DMS53 (cell line): ENCODE measurements around the gene SSB.
"Not testable (repeated sequence)": the region's sequence is repeated elsewhere in the genome, so short reads cannot be mapped to it uniquely, and the experiment has no call there.

ENCODE experiments used
- DNase-seq: peaks from one replicate; lab custom pipeline; 2025; lab: John Stamatoyannopoulos, UW

The SSB gene

DNA sequence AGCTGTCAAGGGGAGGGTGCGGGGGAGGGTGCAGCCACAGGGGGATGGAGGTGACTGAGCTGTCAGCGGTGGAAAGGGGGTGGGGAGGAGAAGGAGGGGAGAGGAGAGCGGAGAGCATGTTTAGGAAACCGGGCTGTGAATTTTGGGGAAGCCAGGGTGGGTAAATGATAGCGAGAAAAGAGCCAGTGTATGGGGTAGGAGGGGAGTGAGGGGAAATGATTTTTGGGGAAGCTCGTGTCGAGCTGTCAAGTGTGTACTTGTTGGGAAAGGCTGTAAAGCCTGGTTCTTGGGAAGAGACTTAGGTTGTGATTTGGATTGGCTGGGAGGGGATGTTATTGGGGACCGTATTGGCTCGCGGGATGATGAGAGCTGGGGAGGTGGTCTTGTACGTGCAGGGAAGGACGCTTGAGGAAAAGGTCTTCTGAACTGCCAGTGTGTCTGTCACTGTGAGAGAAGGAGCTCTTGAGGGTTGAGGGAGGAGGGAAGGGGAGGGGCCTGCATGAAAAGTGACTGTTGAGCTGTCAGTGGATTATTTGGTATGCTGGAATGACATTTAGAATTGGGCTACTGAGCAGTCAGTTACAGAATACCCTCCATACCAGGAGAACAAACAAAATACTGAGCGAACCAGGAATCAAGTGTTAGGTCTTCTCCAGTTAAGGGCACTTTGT, 29.6 kb downstream of the SSB start:
- DNase-seq = peak; percentile 67

DNA sequence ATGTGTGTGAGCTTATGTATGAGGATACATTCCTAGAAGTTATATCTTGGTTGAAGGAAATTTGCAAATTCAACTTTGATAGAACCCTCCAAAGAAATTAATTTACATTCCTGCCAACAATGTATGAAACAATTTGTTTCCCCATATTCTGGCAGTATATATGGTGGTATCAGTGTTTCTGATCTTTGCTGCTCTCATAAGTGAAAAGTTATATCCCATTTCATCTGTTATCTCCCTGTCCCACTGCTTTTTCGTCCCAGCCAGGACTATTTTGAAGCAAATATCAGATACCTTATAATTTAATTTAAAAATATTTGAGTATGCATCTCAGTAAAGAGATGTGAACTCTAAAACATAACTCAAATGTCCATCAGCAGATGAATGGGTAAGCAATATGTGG, 35.7 kb downstream of the SSB start:
- no peak for DNase-seq

DNA sequence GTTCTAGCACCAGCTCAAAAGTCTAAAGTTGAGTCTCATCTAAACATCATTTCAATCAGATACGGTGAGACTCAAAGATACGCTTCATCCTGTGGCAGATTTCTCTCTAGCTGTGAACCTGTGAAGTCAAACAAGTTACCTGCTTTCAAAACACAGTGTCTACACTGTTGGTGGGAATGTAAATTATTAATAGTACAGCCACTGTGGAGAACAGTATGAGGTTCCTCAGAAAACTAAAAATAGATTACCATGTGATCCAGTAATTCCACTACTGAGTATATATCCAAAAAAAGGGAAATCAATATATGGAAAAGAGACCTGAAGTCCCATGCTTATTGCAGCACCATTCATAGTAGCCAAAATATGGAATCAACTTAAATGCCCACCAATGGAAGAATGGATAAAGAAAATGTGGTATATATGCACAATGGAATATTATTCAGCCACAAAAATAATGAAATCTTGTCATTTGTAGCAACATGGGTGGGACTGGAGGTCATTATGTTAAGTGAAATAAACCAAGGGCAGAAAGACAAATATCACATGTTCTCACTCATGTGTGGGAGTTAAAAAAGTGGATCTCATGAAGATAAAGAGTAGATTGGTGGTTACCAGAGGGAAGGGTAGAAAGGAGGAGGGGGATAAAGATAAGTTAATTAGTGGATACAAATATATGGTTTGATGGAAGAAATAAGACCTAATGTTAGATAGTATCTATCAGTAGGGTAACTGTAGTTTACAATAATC, 40.2 kb downstream of the SSB start:
- DNase-seq = no peak

DNA sequence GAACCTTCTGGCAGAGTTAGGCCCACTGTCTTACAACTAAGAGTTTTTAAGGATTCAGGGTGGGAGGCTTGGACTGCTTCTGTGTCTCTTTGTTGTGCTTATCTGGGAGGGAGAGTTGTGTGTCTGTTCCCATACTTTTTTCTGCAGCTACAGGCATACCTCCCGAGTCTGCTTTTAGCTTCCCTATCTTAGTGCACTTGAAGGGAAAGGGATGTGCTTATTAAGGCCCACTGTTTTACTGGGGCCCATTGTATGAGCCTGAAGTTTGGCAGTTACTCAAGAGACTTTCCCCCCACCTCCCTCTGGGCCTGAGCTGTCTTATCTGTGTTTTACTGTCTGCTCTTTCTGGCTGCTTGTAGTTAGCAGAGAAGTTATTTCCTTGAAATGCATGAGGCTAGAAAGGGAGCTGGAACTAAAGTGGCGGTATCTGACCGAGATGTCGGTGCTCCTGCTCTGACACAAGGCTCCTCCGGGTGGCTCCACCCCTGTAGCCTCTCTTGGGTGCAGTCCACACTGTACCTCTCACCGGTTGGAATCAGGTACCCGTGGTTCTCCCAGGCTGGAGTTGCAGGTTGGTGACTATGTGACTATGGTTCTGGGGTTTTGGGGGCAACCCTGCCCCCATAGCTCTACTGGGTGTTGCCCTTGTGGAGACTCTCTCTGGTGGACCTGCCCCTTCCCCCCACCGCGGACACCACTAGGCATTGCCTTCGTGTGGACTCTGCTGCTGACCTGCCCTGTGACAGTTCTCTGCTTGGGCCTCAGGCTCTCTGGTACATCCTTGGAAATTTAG, 41.5 kb downstream of the SSB start:
- no peak for DNase-seq

DNA sequence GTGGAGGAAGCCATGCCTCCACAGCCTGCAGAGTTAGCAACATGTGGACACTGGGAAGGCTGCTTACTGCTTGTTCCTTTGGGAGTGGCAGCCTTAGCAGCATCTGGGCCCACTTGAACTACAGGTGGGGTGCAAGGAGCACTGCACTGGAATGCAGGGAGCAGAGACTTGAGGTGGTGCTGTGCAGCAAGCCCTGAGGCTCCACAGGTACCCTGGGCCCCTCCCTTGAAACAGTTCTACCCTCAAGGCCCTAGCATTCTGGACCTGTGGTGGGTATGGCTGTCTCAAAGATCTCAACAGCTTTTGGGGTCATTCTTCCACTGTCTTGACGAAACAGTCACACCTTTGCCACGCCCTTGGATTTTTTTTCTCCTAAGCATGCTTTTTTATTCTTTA, 42.1 kb downstream of the SSB start:
- no peak for DNase-seq

DNA sequence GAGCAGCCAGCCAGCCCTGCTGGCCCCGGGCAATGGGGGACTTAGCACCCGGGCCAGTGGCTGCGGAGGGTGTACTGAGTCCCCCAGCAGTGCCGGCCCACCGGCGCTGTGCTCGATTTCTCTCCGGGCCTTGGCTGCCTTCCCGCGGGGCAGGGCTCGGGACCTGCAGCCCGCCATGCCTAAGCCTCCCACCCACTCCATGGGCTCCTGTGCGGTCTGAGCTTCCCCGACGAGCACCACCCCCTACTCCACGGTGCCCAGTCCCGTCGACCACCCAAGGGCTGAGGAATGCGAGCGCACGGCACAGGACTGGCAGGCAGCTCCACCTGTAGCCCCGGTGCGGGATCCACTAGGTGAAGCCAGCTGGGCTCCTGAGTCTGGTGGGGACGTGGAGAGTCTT, 43.0 kb downstream of the SSB start:
- DNase-seq = not testable (repeated sequence)

DNA sequence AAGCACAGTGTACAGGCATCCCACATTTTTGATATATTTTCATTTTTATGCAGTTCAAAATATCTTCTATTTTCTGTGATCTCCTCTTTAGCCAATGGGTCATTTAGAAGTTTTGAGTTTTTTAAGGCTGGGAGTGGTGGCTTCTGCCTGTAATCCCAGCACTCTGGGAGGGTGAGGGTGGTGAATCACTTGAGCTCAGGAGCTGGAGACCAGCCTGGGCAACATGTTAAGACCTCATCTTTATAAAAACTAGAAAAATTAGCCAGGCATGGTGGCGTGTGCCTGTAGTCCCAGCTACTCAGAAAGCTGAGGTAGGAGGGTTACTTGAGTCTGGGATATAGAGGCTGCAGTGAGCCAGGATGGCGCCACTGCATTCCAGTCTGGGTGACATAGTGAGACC, 46.3 kb downstream of the SSB start:
- DNase-seq = no peak

DNA sequence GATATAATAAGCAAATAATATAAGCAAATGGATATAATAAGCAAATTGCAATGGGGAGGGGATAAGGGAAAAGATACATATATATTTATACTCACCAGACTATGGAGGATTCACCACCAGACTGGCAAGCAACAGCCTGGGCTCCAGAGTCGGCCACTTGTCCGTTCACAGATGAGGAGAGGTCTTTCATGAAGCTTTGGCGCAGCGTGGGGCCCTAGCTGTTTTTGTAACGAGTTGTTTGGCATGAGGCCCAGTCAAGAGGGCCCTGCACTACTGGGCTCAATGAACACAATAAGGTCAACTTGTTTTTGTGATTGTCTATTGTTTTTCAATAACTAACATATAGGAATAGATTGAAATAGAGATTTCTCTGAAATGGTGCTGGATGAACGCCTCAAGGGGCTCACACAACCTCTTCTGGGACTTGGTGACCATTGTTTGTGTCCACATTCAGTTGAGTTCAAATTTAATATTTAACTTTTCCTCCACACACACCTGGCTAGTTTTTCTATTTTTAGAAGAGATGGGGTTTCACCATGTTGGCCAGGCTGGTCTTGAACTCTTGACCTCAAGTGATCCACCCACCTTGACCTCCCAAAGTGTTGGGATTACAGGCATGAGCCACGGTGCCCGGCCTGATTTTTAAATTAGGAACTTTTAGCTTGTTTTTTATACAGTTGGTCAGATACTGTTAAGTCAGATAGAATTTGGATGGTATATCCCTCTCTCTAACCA, 50.5 kb downstream of the SSB start:
- DNase-seq = peak; percentile 81

DNA sequence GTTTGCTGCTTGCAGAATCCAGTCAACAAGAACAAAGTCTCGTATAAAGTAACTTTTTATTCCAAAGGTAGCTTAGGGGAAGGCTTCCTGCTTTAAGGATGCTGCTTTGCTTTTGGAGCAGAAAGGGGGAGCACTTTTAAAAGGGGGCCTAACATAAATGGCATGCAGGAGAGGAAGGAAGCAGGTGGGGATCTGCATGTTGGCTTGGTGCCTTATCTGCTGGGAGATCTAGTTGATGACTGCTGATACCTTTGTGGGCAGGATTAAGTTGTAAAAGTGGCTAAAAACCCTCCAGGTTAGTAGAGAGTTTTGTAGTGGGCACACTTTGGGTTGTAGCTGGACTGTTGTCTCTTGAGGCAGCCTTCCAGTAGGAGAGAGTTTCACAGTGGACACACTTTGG, 51.0 kb downstream of the SSB start:
- peak; percentile 59 for DNase-seq

DNA sequence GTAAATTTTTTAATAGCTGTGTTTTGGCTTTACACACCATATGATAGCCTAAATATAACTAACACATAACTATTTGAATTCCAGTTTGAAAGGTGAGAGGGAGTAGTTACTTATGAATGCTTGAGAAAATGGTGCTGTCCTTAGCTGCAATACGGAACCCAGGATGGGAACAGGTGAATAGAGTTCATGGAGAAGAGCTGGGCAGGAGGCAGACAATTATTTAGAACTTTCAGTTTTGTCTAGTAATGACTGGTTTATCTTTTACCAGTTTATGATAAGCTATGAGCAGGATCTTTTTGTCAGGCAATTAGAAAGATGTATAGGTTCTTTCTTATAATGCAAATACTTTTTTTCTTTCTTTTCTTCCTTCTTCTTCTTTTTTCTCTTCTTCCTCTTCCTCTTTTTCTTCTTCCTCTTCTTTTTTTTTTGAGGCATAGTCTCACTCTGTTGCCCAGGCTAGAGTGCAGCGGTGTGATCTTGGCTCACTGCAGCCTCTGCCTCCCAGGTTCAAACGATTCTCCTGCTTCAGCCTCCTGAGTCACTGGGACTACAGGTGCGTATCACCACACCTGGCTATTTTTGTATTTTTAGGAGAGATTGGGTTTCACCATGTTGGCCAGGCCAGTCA, 54.5 kb downstream of the SSB start:
- no peak for DNase-seq

DNA sequence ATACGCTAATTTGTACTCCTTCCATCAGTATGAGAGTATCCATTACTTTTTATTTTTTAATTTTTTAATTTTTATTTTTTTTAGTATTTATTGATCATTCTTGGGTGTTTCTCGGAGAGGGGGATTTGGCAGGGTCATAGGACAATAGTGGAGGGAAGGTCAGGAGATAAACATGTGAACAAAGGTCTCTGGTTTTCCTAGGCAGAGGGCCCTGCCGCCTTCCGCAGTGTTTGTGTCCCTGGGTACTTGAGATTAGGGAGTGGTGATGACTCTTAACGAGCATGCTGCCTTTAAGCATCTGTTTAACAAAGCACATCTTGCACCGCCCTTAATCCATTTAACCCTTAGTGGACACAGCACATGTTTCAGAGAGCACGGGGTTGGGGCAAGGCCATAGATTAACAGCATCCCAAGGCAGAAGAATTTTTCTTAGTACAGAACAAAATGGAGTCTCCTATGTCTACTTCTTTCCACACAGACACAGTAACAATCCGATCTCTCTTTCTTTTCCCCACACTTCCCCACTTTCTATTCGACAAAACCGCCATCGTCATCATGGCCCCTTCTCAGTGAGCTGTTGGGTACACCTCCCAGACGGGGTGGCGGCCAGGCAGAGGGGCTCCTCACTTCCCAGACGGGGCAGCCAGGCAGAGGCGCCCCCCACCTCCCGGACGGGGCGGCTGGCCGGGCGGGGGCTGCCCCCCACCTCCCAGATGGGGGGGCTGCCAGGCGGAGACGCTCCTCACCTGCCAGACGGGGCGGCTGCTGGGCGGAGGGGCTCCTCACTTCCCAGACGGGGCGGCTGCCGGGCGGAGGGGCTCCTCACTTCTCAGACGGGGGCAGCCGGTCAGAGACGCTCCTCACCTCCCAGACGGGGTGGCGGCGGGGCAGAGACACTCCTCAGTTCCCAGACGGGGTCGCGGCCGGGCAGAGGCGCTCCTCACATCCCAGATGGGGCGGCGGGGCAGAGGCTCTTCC, 56.9 kb downstream of the SSB start:
- not testable (repeated sequence) for DNase-seq

DNA sequence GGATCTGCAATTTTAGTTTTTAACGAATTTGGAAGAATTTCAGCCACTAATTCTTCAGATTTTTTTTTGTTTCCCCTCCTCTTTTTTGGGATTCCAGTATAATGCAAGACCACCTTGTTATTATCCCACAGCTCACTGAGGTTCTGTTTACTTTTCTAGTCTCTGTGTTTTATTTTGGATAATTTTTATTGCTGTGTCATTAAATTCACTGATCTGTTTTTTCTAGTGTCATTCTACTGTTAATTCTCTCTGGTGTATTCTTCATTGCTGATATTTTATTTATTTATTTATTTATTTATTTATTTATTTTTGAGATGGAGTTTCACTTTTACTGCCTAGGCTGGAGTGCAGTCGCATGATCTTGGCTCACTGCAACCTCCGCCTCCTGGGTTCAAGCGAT, 60.8 kb downstream of the SSB start:
- no peak for DNase-seq

DNA sequence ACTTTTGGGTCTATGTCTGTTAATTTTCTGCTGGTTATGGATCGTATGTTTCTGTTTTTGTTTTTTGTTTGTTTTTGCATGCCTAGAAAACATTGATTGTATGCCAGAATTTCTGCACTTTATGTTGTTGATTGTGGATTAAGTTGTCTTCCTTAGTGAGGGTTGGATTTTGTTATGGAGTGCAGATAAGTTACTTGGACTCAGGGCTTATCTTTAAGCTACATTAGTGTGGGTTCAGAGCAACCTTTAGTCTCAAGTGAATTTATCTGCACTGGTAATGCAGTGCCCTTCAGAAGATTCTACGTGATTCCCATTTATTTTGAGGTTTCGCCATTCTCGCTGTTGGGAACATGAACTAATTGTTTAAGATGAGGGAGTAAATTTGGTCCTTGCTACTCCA, 61.5 kb downstream of the SSB start:
- DNase-seq = no peak
